HG02981 (cell line): ENCODE results near the gene OR6J1.
"Not testable (repeated sequence)": the region's sequence is repeated elsewhere in the genome, so short reads cannot be mapped to it uniquely, and the experiment has no call there.

Experiments
- ATAC-seq: cut with Tn5 transposase; IDR thresholded peaks from one replicate; pipeline ENCODE4 v1.9.1; 2021; ENCODE audit warnings: mild to moderate bottlenecking, moderate library complexity; ENCODE audit not compliant: unreplicated experiment

The OR6J1 gene

GRCh38 chr14:22651586-22651985 is 7.4 kb upstream of the OR6J1 start:
- no peak for ATAC-seq

GRCh38 chr14:22650960-22651521 is 6.9 kb upstream of the OR6J1 start:
- no peak for ATAC-seq

GRCh38 chr14:22650046-22650739 is 6.0 kb upstream of the OR6J1 start:
- no peak for ATAC-seq

GRCh38 chr14:22648506-22648905 is 4.4 kb upstream of the OR6J1 start:
- ATAC-seq = no peak

- no peak for ATAC-seq
These were observed 2.6 kb upstream of the OR6J1 start for GRCh38 chr14:22646570-22647254.

- ATAC-seq = no peak
These were observed 2.3 kb downstream of the OR6J1 start for GRCh38 chr14:22641846-22642245.

GRCh38 chr14:22640192-22640591 is 4.0 kb downstream of the OR6J1 start:
- ATAC-seq = no peak

GRCh38 chr14:22635980-22636379 is 8.2 kb downstream of the OR6J1 start:
- not testable (repeated sequence) for ATAC-seq

GRCh38 chr14:22634233-22634900 is 9.8 kb downstream of the OR6J1 start:
- no peak for ATAC-seq

GRCh38 chr14:22630486-22630885 is 13.7 kb downstream of the OR6J1 start:
- ATAC-seq = no peak

- no peak for ATAC-seq
These were observed 14.1 kb downstream of the OR6J1 start for GRCh38 chr14:22630066-22630465.

GRCh38 chr14:22629361-22629760 is 14.8 kb downstream of the OR6J1 start:
- ATAC-seq = no peak

- ATAC-seq = no peak
These were observed 16.5 kb downstream of the OR6J1 start for GRCh38 chr14:22627506-22628263.

GRCh38 chr14:22626590-22626989 is 17.6 kb downstream of the OR6J1 start:
- ATAC-seq = no peak

- ATAC-seq = no peak
These were observed 21.1 kb downstream of the OR6J1 start for GRCh38 chr14:22623047-22623446.

- ATAC-seq = no peak
These were observed 21.9 kb downstream of the OR6J1 start for GRCh38 chr14:22622255-22622654.

GRCh38 chr14:22615765-22616164 is 28.4 kb downstream of the OR6J1 start:
- not testable (repeated sequence) for ATAC-seq

- no peak for ATAC-seq
These were observed 29.8 kb downstream of the OR6J1 start for GRCh38 chr14:22614240-22614799.

- ATAC-seq = no peak
These were observed 30.4 kb downstream of the OR6J1 start for GRCh38 chr14:22613736-22614239.

- ATAC-seq = no peak
These were observed 31.0 kb downstream of the OR6J1 start for GRCh38 chr14:22613106-22613695.
